ENCODE measurements around the gene DUSP28. TPM values are rescaled to one million over a fixed set of nuclear protein-coding genes. Genes with fewer than 3 reads are reported as not detected.

Gene DUSP28
- total RNA-seq, 1 donor from 2014 or later: 6.1 TPM

GRCh38 chr2:240611601-240612210 lies 51.5 kb downstream of the DUSP28 start:
- Mint-ChIP-seq H3K27ac (ENCODE audit: unreplicated experiment) (no peak overlapping the region), H3K9me3 (no peaks in the 10 kb centered on the region), H3K36me3 (ENCODE audit: low read depth) (peaks cover 1% of the 10 kb centered on the region), H3K4me3 (no peak overlapping the region), H3K27me3 (ENCODE audit: low read depth) (no peaks in the 10 kb centered on the region), H3K4me1 (no peaks in the 10 kb centered on the region)
- DNase-seq (ENCODE audit: low read depth, low spot score): no peak
- TF ChIP-seq CTCF (conservative IDR thresholded peaks at IDR 0.05): no peak

Other genes starting within 250 kb of the DUSP28 start
- gene GPC1, start 124.7 kb upstream of the DUSP28 start, total RNA-seq: 88.6 and 89.9 TPM in 2 replicates
- gene ANKMY1, start 2.4 kb upstream of the DUSP28 start, total RNA-seq: 13.0 and 15.9 TPM in 2 replicates
- 36.1 and 37.1 TPM in 2 replicates for gene RNPEPL1, start 8.1 kb downstream of the DUSP28 start, total RNA-seq
- gene CAPN10, start 26.4 kb downstream of the DUSP28 start, total RNA-seq: 57.7 and 62.7 TPM in 2 replicates
- 1.7 and 2.0 TPM in 2 replicates for gene GPR35, start 65.1 kb downstream of the DUSP28 start, total RNA-seq
- not detected in 2 replicates for gene AQP12B, start 122.5 kb downstream of the DUSP28 start, total RNA-seq
- not detected in 2 replicates for gene AQP12A, start 131.5 kb downstream of the DUSP28 start, total RNA-seq

Measured in neural crest cell (in vitro differentiated cells).